Stimulated activated CD4-positive, alpha-beta T cell treated with anti-CD3 and anti-CD28 coated beads, Interleukin-2, amount 100 ng/mL, for 24 hours (primary cell): ENCODE results near the gene PLCB1.
"Not testable (repeated sequence)": the region's sequence is repeated elsewhere in the genome, so short reads cannot be mapped to it uniquely, and the experiment has no call there.

Experiments used
- DNase-seq, 2 donors: peaks; one replicate each; pipeline ENCODE4 v3.0.0-alpha.2; 2020

Gene PLCB1

DNA sequence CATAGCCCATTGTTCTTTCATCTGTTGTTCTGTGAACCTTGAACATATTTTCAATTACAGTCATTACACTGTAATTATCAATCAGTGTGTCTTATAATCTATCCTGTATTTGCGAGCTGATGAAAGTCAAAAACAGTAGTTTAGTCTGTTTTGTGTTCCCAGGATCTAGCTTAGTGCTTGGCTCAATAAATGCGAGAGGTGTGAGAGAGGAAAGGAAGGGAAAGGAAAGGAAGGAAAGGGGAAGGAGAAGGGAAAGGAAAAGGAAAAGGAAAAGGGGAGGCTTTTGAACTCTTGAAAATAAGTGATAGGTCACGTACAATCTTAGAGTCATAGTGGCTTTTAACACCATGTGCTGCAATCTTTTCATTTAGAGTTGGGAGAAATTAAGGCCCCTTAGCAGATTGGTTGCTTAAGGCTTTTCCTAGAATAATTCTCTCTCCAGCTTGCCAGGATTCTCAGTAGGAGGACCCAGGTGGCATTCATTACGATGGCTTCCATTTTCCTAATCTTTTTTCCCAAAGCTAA lies 503.0 kb downstream of the PLCB1 start:
- no peak for DNase-seq

DNA sequence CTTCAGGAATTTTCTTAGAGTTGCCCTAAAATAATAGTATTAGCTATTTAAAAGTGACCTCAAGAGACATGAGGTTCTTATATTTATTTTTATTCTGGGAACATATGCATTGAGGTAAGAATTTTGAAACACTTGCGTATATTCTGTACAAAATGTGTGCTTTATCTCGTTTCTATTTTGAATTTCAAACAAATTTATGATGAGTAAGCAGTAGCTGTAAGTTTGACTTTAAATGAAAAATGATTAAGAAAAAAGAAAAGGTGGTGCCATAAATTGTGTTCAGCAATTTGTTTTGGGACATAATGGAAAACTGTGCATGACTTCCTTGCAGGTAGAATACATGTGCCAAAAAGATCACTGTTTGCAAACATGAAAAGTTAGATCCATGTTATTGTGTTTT lies 503.8 kb downstream of the PLCB1 start:
- no peak for DNase-seq

DNA sequence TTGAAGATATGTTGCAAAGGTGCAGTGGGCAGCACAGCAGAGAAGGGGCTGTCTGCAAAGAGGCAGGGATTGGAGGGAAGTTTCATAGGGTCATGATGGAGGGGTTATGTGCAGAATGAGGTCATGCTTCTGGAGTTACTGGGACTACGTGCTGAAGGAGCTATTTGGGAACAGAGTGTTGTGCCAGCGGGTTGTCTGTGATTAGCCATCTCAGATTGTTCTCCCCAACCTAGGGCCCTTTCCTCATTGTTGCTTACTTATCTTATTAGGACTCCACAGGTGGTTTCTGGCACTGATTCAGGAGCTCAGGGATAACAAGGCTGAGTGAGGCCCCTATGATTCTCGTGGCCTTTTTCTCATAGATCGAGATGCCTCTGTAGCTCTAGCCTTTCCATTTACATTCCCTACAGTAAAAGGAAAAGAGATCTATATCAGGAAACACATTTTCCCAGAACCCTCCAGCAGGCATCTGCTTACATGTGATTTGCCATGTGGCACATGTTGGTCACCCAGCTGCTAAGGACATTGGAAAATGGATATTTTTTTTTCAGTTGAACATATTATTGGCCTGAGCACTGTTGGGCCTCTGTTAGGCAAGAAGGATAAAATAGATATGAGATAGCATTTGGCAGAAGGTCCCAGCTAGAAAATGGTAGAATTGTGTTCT lies 507.2 kb downstream of the PLCB1 start:
- DNase-seq, result no peak

DNA sequence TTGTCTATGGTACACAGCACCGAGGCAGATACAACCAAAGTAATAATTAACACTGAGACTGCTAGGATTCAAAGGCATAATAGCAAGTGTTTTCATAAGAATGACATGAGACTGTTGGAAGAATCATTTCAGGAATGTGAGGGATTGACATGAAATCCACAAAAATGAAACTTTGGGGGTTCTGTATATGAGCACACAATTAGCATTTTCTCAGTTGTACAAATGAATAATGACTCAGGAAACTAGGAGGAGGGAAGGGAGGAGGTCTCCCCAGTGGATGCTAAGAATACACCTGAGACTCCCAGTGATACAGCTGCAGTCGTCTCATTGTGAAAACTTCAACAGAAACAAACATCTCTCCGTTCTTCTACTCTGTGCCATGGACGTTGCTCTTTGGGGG lies 508.4 kb downstream of the PLCB1 start:
- DNase-seq, result no peak

DNA sequence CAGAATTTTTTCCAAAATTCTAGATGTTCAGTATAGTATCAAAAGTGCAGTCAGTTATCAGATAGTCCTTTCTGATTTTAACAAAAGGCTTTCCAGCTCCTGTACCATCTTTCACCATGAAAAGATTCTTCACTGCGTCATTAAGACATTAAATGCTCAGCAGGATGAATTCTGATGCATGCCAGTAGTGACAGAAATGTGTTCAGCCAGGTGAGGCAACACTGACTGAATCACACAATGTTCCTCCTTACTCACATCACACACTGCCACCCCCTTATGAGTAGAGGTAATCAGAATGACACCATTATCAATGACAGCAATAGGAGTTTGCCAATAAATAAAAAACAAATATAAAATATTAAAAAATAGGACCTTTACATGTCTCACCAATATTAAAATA lies 510.2 kb downstream of the PLCB1 start:
- no peak for DNase-seq

DNA sequence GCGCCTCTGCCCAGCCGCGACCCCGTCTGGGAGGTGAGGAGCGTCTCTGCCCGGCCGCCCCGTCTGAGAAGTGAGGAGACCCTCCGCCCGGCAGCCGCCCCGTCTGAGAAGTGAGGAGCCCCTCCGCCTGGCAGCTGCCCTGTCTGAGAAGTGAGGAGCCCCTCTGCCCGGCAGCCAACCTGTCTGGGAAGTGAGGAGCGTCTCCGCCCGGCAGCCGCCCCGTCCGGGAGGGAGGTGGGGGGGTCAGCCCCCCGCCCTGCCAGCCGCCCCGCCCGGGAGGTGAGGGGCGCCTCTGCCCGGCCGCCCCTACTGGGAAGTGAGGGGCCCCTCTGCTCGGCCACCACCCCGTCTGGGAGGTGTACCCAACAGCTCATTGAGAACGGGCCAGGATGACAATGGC lies 512.4 kb downstream of the PLCB1 start:
- not testable (repeated sequence) for DNase-seq

DNA sequence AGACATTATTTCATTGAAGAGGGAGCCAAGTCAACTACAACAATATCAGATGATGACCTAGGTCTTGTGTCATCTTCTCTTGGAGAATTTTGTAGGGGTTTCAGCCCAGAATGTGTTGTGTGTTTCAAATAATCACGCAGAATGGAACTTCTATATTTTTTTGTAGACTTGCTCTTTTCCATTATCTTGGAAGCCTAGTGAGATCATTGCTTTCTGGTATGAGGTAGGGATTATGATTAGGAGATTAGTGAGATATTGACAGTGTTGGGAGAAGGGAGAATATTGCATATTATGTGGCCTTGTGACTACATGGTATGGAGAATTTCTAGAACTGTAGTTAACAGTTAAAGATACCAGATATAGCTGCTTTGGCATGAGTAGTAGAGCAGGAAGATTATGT lies 513.3 kb downstream of the PLCB1 start:
- DNase-seq, result no peak

DNA sequence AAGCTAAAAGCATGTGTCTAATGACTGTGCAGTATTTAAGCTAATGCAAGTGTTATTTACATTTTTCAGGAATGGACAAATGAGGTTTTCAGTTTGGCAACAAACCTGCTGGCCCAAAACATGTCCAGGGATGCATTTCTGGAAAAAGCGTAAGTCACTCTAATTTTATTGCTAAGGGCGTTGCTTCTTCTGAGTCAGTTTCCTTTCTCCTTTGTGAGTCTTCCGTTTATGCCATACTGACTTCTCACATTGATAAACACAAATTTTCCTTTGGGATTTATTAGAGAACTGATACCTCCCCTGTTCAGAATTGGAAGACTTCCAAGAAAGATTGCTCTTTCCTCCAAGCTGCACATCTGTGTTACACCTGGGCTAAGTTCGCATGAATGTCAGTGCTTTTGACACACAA lies 514.0 kb downstream of the PLCB1 start:
- DNase-seq, result no peak

DNA sequence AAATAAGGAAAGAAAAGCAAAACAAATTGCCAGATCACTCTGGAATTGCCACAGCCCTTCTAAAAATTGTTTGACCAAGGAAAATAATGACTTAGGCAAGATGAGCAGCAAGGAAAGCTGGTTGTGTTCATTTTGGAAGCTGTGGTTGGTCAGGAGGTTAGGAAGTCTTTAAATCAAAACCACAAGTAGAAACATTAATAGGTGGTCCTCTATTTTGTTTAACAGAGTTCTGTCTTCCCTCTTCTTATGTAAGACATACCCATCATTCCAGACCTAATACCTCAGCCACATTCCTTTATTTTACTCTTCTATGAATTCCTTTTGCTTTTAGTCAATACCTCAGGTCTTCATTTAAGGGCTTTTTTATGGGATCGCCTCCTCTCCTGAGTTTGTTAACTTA lies 514.6 kb downstream of the PLCB1 start:
- DNase-seq, result no peak

DNA sequence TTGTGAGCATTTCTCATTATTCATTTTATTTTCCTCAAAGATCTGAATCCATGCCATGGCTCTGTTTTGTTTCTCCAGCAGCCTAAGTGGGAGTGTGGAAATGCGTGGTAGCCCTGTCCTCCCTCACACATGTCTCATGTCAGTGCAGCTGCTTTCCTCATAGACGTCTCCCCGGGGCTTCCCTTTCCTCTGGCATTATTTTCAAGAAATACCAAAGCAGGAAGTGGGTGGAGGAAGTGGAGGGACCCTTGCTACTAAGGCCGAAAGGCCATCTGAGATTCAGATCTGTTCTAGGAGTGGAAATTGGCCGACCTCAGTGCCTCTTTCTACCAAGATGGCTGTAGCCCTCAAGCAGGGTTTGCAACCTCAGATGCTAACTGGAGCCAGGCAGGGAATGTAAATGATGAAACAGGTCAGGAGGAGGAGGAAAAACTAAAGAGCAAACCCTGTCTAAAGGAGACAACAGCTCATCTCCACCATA lies 515.9 kb downstream of the PLCB1 start:
- DNase-seq, result no peak

DNA sequence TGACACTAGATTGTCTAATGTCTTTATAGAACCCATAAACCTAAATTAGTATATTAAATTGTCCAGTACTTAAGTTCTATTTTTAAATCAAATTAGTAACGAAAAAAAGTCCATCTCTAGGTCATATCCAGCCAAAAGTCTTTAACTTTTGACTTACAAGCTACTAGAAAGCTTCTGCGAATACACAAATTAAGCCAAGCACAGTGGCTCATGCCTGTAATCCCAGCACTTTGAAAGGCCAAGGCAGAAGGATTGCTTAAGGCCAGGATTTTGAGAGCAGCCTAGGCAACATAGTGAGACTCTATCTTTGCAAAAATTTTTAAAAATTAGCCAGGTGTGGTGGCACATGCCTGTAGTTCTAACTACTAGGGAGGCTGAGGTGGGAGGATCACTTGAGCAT lies 516.4 kb downstream of the PLCB1 start:
- no peak for DNase-seq

DNA sequence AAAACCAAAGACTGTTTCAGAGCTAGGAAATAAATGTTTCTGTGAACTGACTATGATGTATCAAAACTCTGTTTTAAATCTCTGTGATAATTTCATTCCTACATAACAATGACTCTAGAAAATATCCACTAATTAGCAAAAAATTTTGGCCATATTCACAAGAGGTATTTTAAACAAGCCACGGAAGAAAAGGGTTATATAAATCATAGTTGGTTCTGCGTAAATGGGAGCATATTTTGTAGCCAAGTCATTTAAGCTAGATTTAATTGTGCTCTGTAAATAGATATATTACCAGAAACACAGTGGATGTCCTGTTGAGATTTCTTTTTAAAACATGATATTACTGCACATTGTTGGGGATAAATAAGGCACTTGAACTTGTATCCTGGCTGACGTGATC lies 520.3 kb downstream of the PLCB1 start:
- DNase-seq, result no peak

DNA sequence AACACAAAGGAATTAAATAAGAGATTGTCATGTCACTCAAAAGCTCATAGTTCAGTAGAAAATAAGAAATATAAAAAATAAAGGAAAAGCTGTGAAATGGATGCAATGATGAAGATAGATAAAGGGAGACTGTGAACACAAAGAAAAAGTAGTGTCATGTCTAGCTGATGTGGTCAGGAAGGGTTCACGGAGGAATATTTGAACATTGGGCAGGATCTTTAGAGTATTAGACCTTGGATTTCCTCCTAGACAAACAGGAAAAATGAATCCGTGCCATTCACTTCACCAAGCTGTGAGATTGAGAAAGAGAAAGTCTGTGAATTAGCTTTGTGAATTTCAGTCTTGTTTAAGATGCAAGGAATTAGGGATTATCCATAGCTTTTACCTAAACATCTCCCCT lies 522.4 kb downstream of the PLCB1 start:
- no peak for DNase-seq

DNA sequence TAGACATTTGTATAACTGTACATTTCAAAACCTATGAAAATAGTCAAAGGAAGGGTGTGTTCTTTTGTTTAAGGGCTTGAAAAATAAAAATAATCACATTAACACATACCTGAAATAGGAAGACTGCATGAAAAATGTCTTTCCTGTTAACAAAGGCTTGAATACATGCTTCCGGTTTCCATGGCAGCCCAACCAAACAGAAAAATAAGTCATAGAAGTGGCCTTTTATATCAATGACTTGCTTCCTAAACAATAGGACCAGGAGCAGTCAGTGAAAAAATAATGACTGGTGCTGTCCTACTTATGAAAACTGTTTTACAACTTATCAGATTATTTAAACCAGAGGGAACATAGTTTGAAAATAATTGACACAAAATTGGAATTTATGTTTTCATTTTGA lies 524.3 kb downstream of the PLCB1 start:
- DNase-seq, result no peak

DNA sequence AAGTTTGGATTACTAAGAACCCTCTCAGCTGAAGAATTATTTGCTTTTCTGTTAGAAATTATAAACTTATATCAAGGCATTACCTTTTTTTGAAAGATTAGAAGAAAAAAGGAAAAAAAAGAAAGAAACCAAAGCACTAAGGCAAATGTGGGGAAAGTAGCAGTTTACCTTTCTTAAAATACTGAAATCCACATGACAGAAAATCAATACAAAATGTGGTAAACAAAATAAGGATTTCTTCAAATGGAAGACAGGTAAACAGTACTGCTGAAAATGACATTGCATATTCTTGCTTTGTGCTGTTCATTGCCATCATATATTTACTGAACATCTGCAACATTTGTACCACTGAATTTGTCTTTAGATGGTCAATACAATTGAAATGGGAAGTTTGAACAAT lies 525.6 kb downstream of the PLCB1 start:
- DNase-seq, result no peak

DNA sequence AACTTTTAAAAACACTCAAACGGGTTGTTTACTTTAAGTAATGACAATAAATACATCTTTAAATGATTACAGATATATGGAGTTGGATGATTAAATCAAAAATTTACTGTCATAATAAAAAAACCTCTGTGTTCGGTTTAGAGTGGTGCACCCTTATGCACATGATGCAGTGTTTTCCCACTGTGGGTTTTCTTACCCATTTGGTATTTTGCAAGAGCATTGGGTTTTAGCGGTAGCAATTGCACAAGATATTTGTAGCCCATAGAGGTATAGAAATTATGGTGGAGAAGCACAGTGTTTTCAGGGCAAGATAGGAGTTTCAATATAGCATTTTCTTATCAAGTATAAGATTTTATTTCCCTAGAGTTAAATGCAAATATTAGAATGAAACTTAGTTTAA lies 526.0 kb downstream of the PLCB1 start:
- DNase-seq, result no peak

DNA sequence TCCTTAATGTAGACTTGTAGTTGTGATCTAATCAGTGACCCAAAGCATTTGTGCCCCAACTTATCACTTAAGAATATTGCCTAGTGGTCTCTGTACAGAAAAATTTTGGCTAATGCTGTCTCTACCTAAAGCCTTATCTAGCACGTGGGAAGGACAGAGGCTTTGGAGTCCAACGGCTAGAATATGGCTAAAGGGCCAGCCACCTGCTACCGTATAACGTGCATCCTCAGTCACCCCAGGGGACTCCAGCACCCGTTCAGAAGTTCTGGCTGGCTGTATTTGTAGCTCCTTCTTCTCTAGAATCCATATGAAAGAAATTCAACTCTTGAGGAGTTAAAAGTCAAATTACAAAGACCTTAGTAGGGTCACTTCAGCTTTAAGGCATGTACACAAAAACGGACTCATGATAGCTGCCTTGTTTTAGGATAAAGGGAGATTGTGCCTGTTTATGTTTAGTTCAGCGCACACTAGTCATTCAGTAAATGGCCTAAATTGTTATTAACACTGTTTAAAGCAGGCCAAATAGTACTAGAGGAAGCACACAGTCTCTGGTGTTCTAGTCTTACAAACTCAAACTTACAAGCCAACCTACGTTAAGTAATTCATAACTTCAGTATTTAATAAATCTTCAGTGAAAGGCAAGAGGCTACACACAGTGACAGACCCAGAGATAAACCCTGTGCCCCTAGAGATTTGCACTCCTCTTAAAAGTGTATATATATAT lies 529.3 kb downstream of the PLCB1 start:
- DNase-seq, result peak in 1 of 2 donors; percentile 1

DNA sequence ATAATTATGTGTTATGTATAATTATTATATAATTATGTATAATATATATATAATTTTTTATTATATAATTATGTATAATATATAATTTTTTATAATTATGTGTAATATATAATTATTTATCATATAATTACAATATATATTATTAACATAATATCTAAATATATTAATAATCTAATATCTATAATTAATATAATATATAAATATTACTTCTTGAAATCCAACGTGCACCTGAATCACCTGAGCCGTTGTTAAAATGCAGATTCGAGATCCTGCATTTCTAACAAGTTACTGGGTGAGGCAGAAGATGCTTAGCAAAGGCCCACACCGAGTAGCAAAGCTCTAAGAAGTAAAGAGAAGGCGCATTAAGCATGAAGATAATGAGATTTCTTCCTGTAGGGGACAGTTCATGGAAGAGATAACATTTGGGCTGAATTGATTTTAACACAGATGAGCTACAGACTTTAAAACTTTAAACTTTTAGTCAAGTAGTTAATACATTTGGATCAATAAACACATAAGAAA lies 530.4 kb downstream of the PLCB1 start:
- no peak for DNase-seq

DNA sequence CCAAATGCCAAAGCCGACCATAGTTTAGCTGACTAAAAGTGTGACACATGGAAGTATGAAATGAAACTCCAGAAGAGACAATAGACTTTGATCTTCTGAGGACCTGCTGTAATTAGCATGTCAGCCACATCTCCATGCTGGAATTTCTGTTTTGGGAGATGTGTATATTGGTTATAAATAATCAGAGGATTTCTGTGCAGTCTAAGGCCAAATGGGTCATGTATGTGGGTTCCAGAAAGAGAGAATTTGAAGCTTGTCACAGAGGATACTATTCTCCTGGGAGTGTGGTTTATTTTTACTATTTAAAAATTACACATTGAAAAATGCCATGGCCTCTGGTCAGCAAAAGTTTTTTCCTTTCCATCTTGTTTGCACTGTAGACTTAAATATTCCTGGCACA lies 531.4 kb downstream of the PLCB1 start:
- no peak for DNase-seq

DNA sequence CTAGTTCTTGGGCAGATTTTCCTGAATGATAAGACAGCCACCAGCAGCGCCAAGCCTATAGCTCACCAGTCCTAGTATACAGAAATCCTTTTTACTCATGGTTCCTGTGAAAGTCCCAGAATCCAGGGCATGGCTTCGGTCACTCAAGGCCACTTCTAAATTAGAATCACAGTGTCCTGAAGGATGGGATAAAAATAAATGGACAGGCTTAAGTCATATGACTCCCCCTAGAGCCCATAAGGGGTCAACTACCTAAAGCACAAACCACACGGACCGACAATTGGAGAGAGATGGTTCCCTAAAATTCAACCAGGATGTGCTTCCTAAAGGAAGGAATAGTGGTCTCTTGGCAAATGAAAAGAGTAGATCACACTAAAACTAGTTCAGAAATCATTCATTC lies 532.7 kb downstream of the PLCB1 start:
- DNase-seq, result no peak

DNA sequence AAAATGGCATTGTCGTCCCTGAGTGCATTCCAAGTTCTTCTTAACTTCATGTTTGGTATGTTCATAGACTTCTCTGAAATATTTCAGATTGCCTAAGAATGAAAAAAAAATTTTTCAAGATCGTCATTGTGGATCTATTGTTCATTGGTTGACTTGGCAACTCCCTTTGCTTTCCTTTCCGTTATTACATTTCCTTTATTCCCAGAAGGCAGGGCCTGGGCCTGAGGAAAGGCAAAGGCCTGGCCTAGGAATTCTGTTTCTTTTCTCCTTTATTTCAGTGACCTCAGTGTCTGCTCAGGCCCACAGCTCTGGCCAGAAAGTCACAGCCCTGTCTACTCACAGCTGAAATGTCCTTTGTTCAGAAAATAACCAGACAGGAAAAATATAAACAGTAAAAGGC lies 535.2 kb downstream of the PLCB1 start:
- no peak for DNase-seq

DNA sequence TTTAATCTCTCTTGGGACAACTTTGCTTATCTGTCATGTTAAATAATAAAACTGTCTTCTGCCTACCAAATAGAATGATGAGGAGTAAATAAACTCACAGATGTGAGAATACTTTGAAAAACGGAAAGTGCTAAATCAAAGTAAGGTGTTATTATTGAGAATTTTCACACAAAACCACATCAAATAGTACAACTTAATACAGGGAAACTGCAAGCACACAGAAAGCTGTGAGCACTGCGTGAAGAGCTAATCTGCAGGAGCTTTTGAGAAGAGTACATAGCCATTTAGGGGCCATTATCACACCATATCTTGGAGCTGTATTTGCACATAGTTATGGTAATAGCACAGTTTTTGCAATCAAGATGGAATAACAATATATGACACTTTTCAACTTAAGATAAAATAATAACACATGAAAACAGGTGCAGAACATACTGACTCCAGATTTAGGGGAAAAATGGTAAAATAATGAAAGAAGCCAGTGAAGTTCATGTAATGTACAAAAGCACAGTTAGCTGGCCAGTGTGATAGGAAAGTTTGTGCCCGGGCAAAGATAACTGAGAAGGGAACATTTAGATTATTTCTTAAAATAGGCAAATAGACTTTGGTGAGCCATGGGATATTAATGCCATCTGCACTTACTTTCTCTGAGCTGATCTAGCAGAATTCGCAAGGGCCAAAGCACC lies 538.3 kb downstream of the PLCB1 start:
- DNase-seq, result no peak

DNA sequence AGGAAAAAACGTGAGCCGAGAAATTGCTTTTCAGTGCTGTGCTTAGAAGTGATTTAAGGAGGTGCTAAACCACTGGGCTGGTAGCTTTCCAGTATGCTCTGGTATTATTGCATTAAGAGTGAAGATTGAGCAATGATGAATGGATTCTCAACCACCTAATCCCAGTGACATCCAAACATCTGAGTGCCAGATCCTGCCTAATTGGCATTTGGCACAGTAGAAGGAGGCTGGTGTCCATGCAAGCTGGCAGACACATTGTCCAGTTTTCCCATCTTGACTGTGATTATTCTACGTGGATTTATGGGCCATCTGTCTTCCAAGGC lies 538.8 kb downstream of the PLCB1 start:
- DNase-seq, result no peak
